Type B pancreatic cell (in vitro differentiated cells): ENCODE data around the gene VCL. TPM values are rescaled to one million over a fixed set of nuclear protein-coding genes. Genes with fewer than 3 reads are reported as not detected.

Source experiments
- DNase-seq: peaks from one replicate; pipeline ENCODE4 v3.0.0; 2021; ENCODE audit warnings: mixed read lengths; ENCODE audit not compliant: unreplicated experiment; ENCODE audit errors: extremely low spot score
- H3K27ac Mint-ChIP-seq: 2 replicates; pipeline ENCODE4 v1.8.0; 2021; ENCODE audit warnings: mild to moderate bottlenecking, mixed read lengths
- H3K27me3 Mint-ChIP-seq: 2 replicates; pipeline ENCODE4 v1.8.0; 2021; ENCODE audit warnings: mixed read lengths
- H3K36me3 Mint-ChIP-seq: 2 replicates; pipeline ENCODE4 v1.8.0; 2021; ENCODE audit warnings: mixed read lengths
- H3K4me1 Mint-ChIP-seq: one replicate; pipeline ENCODE4 v1.8.0; 2021; ENCODE audit warnings: mixed read lengths; ENCODE audit not compliant: unreplicated experiment
- H3K4me3 Mint-ChIP-seq: 2 replicates; pipeline ENCODE4 v1.8.0; 2021; ENCODE audit warnings: mild to moderate bottlenecking, mixed read lengths
- H3K9me3 Mint-ChIP-seq: 2 replicates; pipeline ENCODE4 v1.8.0; 2021; ENCODE audit warnings: mixed read lengths
- total RNA-seq: library from RNA; stranded (reverse); gene quantifications from 2 replicates; pipeline ENCODE4 v1.2.1, GENCODE V29; 2021; ENCODE audit warnings: low replicate concordance
- TF ChIP-seq, protein P1 (sequence below): fragments of 200-600 bp; sonication (generic); conservative IDR thresholded peaks from 2 replicates; pipeline ENCODE4 v1.5.0; 2021; ENCODE audit warnings: antibody characterized with exemption, mild to moderate bottlenecking

VCL gene
- total RNA-seq, 1 donor from 2014 or later, result 125 TPM

DNA sequence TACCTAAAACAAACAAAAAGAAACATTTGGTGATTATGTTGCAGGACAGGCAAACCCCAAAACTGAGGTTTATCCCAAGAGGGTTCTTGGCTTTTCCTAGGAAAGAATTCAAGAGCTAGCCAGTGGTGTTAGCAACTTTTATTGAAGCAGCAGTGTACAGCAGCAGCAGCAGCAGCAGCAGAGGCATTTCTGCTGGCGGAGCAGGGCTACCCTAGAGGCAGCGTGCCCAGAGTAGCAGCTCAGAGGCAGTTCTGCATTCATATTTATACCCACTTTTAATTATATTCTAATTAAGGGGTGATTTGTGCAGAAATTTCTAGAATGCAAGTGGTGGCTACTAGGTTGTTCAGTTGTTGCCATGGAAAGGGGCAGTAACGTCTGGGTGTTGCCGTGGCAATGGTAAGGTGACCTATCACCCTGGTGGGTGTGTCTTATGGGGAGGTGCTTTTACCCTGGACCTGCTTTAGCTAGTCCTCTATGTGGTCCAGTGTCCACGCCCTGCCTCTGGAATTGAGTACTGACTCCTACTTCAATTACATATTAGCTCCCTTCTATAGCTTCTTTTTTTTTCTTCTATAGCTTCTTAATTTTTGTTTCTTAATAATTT lies 53.9 kb downstream of the VCL start:
- Mint-ChIP-seq H3K9me3 (no peaks in the 10 kb centered on the region), H3K36me3 (no peaks in the 10 kb centered on the region), H3K4me3 (no peak overlapping the region), H3K27ac (no peak overlapping the region), H3K4me1 (peaks cover 30% of the 10 kb centered on the region), H3K27me3 (no peaks in the 10 kb centered on the region)
- TF ChIP-seq, protein P1, sequence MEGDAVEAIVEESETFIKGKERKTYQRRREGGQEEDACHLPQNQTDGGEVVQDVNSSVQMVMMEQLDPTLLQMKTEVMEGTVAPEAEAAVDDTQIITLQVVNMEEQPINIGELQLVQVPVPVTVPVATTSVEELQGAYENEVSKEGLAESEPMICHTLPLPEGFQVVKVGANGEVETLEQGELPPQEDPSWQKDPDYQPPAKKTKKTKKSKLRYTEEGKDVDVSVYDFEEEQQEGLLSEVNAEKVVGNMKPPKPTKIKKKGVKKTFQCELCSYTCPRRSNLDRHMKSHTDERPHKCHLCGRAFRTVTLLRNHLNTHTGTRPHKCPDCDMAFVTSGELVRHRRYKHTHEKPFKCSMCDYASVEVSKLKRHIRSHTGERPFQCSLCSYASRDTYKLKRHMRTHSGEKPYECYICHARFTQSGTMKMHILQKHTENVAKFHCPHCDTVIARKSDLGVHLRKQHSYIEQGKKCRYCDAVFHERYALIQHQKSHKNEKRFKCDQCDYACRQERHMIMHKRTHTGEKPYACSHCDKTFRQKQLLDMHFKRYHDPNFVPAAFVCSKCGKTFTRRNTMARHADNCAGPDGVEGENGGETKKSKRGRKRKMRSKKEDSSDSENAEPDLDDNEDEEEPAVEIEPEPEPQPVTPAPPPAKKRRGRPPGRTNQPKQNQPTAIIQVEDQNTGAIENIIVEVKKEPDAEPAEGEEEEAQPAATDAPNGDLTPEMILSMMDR, result no peak
- DNase-seq, result no peak

DNA sequence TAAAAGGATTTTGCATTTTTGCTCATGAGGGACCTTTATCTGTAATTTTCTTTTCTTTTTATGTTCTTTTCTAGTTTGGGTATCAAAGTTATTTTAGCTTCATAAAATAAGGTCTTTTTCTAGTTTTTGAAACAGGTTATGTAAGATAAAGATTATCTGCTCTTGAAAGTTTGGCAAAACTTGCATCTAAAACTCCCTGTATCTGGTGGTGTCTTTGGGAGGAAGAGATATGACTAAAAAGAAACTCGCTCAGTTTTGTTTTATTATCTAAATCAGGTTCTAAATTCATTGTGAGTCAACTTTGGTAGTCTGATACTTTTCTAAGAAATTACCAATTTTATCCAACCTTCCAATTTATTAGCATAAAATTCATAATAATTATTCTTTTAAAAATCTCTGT lies 55.1 kb downstream of the VCL start:
- H3K4me3 Mint-ChIP-seq, result no peak overlapping the region
- no peak overlapping the region for H3K27ac Mint-ChIP-seq
- no peaks in the 10 kb centered on the region for H3K36me3 Mint-ChIP-seq
- peaks cover 21% of the 10 kb centered on the region for H3K4me1 Mint-ChIP-seq
- H3K27me3 Mint-ChIP-seq, result no peaks in the 10 kb centered on the region
- no peak for DNase-seq
- H3K9me3 Mint-ChIP-seq, result no peaks in the 10 kb centered on the region
- TF ChIP-seq, protein P1, result no peak

DNA sequence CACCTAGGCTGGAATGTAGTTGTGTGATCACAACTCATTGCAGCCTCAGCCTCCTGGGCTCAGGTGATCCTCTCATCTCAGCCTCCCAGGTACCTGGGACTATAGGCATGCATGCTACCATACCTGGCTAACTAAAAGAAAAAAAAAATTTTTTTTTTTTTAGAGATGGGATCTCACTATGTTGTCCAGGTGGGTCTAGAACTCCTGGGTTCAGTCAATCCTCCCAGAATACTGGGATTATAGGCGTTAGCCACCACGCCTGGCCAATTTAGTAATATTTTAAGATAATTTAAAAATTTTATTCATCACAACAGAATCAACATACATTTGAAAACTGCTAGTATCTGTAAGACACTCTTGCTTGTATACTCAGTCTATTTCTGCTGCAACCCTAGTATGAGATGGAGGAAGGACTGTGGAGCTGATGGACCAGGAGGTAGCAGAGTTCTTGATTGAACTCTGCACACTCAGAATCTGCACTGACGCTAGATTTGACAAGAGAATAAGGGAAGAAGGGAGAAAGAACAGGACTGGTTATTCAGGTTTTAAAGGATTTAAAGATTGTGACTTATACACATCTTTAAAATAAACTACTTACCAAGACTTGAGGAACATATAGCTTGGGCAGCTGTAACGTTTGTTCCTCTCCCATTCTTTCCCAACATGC lies 57.6 kb downstream of the VCL start:
- peak overlapping the region; percentile 55 for H3K4me3 Mint-ChIP-seq
- H3K4me1 Mint-ChIP-seq, result peaks cover 19% of the 10 kb centered on the region
- TF ChIP-seq, protein P1, result no peak
- H3K36me3 Mint-ChIP-seq, result no peaks in the 10 kb centered on the region
- no peaks in the 10 kb centered on the region for H3K9me3 Mint-ChIP-seq
- DNase-seq, result no peak
- peak overlapping the region; percentile 93 for H3K27ac Mint-ChIP-seq
- no peaks in the 10 kb centered on the region for H3K27me3 Mint-ChIP-seq

DNA sequence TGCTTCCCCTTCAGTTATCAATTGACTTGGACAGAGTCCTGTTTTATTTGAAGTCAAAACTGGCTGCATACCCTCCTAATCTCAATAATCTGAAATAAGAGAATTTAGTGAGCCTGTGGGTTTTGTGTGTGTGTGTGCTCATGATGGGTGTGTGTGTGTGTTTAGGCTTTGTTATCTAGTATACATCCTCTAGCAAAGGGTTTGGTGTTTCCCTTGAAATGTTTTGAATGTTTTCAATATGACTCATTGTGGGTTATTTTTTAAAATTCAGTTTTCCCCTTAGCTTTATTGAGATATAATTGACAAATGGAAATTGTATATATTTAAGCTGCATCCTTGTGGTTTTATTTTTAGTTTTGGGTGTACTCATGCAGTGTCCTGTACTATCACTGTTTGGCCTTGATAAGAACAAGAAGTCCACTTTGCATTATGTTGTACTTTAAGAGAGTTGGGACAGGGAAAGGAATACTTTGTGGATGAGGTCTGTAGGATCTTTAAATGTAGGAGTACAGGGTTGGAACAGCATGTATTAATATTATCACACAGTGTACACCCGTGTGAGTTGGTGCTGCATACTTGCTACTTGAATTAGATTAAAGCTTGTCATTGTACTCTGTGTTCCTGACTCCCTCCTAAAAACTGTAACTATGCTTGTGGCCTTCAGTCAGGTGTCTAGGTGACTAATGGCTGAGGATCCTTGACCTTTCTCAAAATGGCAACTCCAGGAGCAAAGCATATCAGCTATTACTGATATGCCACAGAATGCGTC lies 58.3 kb downstream of the VCL start:
- Mint-ChIP-seq H3K27me3 (no peaks in the 10 kb centered on the region), H3K4me3 (peak overlapping the region; percentile 55), H3K9me3 (no peaks in the 10 kb centered on the region), H3K36me3 (no peaks in the 10 kb centered on the region), H3K4me1 (peaks cover 23% of the 10 kb centered on the region), H3K27ac (peak overlapping the region; percentile 93)
- DNase-seq, result no peak
- TF ChIP-seq, protein P1, result no peak

DNA sequence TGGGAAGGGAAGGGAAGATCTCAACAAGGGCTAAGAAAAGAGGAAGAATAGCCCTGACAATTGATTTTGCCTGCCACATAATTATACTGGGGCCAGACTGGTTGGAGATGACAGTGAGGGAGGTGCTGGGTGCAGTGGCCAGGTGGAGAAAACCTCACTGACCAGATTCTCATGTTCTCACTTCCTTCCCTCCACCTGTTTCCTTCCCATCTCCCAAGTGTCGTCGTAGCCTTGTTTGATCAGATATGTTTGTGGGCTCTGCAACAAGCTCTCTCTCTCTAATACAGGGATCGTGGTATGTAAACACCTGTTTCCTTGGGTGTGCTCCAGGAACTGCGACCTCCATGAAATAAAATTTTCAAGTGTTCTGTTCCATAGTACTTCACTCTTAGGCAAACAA lies 60.2 kb downstream of the VCL start:
- H3K36me3 Mint-ChIP-seq, result no peaks in the 10 kb centered on the region
- peak overlapping the region; percentile 84 for H3K27ac Mint-ChIP-seq
- no peaks in the 10 kb centered on the region for H3K9me3 Mint-ChIP-seq
- no peak for DNase-seq
- no peaks in the 10 kb centered on the region for H3K27me3 Mint-ChIP-seq
- TF ChIP-seq, protein P1, result no peak
- peaks cover 27% of the 10 kb centered on the region for H3K4me1 Mint-ChIP-seq
- H3K4me3 Mint-ChIP-seq, result peak overlapping the region; percentile 11
